ENCODE measurements around the gene HRCT1.

HRCT1 gene

DNA sequence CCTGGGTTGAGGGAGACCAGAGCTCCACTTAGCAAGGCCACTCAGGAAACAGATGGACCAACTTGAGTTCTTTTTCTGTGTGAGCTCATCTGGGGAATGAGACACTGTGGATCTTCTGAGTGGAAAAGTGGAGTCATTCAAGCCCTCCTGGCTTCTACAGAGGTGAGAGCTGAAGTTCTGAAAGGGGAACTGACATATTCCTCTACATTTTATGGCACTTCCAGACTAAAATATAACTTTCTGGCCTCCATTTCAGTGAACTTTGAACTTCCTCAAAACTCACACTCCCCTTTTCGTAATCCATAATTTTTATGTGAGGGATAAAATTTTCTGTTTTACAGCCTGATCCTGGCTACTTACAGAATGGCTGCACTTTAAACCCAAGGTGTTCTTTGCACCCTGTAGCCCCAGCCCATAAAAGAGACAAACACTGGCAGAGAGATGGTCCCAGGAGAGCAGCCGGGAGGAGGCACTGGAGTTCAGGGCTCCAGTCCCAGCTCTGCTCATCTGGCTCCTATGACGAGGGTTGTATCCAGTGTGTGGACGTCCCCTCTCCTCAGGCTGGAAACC is 14.1 kb downstream of the HRCT1 start:
- H3K4me3 ChIP-seq (ENCODE audit: insufficient read depth, low read length, poor library complexity, severe bottlenecking), result no peak overlapping the region
- no peaks in the 10 kb centered on the region for H3F3A ChIP-seq (ENCODE audit: insufficient read depth)
- no peak overlapping the region for H3K9ac ChIP-seq (ENCODE audit: low read length)
- H3K79me2 ChIP-seq (ENCODE audit: insufficient read depth, low read length), result no peaks in the 10 kb centered on the region
- no peaks in the 10 kb centered on the region for H3K36me3 ChIP-seq (ENCODE audit: low read length)
- no peaks in the 10 kb centered on the region for H3K27me3 ChIP-seq (ENCODE audit: low read length)
- no peak overlapping the region for H3K4me2 ChIP-seq (ENCODE audit: low read depth, low read length, poor library complexity, severe bottlenecking)
- H4K20me1 ChIP-seq (ENCODE audit: low read depth, low read length), result no peaks in the 10 kb centered on the region
- no peak overlapping the region for H3K27ac ChIP-seq (ENCODE audit: low read depth, low read length)
- H3K9me3 ChIP-seq (ENCODE audit: insufficient read depth, low read length), result no peaks in the 10 kb centered on the region
- no peaks in the 10 kb centered on the region for H3K9me2 ChIP-seq (replicated peaks; ENCODE audit: insufficient read depth, low read length)
- TF ChIP-seq EZH2phosphoT487 (conservative IDR thresholded peaks at IDR 0.05; ENCODE audit: low read length), result no peak
- no peak overlapping the region for H2AFZ ChIP-seq (ENCODE audit: low read depth, low read length, severe bottlenecking)

DNA sequence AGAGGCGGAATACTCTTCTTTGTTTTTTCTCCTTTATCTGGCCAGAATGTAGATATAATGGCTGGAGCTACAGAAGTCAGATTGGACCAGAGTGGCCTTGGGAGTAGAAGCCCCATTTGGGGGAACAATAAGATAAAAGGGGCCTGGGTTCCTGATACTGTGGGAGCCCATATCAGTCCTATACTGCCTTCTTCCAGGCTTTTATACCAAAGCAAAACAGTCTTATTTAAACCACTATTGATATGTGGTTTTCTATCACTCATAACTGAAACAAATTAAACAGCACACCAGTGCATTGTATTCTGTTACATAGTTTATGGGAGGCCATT is 17.6 kb downstream of the HRCT1 start:
- H3K4me2 ChIP-seq (ENCODE audit: low read depth, low read length, poor library complexity, severe bottlenecking), result no peak overlapping the region
- H3K27me3 ChIP-seq (ENCODE audit: low read length), result no peaks in the 10 kb centered on the region
- no peaks in the 10 kb centered on the region for H3K79me2 ChIP-seq (ENCODE audit: insufficient read depth, low read length)
- no peak overlapping the region for H3K4me3 ChIP-seq (ENCODE audit: insufficient read depth, low read length, poor library complexity, severe bottlenecking)
- no peaks in the 10 kb centered on the region for H3F3A ChIP-seq (ENCODE audit: insufficient read depth)
- TF ChIP-seq, protein P1, sequence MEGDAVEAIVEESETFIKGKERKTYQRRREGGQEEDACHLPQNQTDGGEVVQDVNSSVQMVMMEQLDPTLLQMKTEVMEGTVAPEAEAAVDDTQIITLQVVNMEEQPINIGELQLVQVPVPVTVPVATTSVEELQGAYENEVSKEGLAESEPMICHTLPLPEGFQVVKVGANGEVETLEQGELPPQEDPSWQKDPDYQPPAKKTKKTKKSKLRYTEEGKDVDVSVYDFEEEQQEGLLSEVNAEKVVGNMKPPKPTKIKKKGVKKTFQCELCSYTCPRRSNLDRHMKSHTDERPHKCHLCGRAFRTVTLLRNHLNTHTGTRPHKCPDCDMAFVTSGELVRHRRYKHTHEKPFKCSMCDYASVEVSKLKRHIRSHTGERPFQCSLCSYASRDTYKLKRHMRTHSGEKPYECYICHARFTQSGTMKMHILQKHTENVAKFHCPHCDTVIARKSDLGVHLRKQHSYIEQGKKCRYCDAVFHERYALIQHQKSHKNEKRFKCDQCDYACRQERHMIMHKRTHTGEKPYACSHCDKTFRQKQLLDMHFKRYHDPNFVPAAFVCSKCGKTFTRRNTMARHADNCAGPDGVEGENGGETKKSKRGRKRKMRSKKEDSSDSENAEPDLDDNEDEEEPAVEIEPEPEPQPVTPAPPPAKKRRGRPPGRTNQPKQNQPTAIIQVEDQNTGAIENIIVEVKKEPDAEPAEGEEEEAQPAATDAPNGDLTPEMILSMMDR (IDR thresholded peaks at IDR 0.05; ENCODE audit: insufficient read depth, low read length, poor library complexity, severe bottlenecking), result no peak
- no peak for TF ChIP-seq EZH2phosphoT487 (conservative IDR thresholded peaks at IDR 0.05; ENCODE audit: low read length)
- no peak overlapping the region for H3K9ac ChIP-seq (ENCODE audit: low read length)
- no peaks in the 10 kb centered on the region for H4K20me1 ChIP-seq (ENCODE audit: low read depth, low read length)
- no peak overlapping the region for H3K27ac ChIP-seq (ENCODE audit: low read depth, low read length)
- no peaks in the 10 kb centered on the region for H3K36me3 ChIP-seq (ENCODE audit: low read length)
- H3K9me2 ChIP-seq (replicated peaks; ENCODE audit: insufficient read depth, low read length), result no peaks in the 10 kb centered on the region
- H3K9me3 ChIP-seq (ENCODE audit: insufficient read depth, low read length), result no peaks in the 10 kb centered on the region
- no peak overlapping the region for H2AFZ ChIP-seq (ENCODE audit: low read depth, low read length, severe bottlenecking)

DNA sequence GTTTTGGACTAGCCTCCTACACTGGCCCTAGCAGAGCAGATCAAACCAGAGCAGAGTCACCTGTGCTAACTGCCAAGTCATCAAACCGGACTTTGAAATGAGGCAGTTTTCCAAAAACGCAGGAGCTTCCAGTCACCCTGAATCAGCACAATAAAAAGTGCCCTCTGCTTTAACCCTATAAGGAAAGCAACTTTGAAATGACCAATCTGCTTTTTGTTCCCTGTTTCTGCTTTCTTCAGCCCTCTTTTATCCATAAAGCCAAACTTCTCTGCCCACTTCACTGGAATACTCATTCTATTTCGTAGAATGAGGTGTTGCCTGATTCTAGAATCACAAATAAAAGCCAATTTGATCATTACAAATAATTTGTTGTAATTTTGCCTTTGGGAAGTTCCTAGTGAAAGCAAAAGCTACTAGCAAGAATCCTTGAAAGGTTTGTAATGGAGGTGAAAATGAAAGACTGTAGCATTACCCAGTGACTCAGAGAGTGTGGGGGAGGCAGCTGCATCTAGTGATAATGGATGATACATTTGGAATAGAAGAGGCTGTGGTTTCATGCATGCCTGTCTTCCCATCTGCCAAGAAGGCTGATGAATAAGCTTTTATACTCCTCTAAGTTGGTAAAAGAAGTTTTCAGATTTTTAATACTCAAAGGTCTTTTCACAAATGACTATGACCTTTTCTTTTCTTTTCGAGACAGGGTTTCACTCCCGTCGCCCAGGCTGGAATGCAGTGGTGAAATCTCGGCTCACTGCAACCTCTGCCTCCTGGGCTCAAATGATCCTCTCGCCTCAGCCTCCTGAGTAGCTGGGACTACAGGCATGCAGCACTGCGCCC is 18.1 kb downstream of the HRCT1 start:
- Histone ChIP-seq H3K27me3 (ENCODE audit: low read length) (no peaks in the 10 kb centered on the region), H2AFZ (ENCODE audit: low read depth, low read length, severe bottlenecking) (no peak overlapping the region), H3F3A (ENCODE audit: insufficient read depth) (no peaks in the 10 kb centered on the region), H3K4me2 (ENCODE audit: low read depth, low read length, poor library complexity, severe bottlenecking) (no peak overlapping the region), H4K20me1 (ENCODE audit: low read depth, low read length) (no peaks in the 10 kb centered on the region), H3K9ac (ENCODE audit: low read length) (no peak overlapping the region), H3K27ac (ENCODE audit: low read depth, low read length) (no peak overlapping the region), H3K36me3 (ENCODE audit: low read length) (no peaks in the 10 kb centered on the region), H3K79me2 (ENCODE audit: insufficient read depth, low read length) (no peaks in the 10 kb centered on the region), H3K4me3 (ENCODE audit: insufficient read depth, low read length, poor library complexity, severe bottlenecking) (no peak overlapping the region), H3K9me3 (ENCODE audit: insufficient read depth, low read length) (no peaks in the 10 kb centered on the region), H3K9me2 (replicated peaks; ENCODE audit: insufficient read depth, low read length) (no peaks in the 10 kb centered on the region)
- no peak for TF ChIP-seq EZH2phosphoT487 (conservative IDR thresholded peaks at IDR 0.05; ENCODE audit: low read length)
- TF ChIP-seq, protein P1 (IDR thresholded peaks at IDR 0.05; ENCODE audit: insufficient read depth, low read length, poor library complexity, severe bottlenecking), result no peak
